A549 (cell line): Measurements from ENCODE around the gene HAUS3. TPM values are rescaled to one million over a fixed set of nuclear protein-coding genes. Genes with fewer than 3 reads are reported as not detected.

Source experiments
- ATAC-seq, 2 experiments: fragments of 200-7000 bp in 1 of 2; fragments of >200 bp in 1 of 2; cut with Nextera tagmentation in 1 of 2; cut with Tn5 transposase in 1 of 2; 3 replicates each; pipeline versions ENCODE4 v1.8.0 to v1.9.1; 2018 to 2020; ENCODE audit warnings: mild to moderate bottlenecking in 1 of 2, moderate library complexity in 1 of 2
- CTCF ChIA-PET: fragments of 300-600 bp; sonication (Branson Sonifier 250); formaldehyde crosslinking; extraction: SDS; loops from one replicate; lab custom pipeline; 2021; ENCODE audit warnings: antibody characterized with exemption, inconsistent platforms; lab: Yijun Ruan, JAX
- POLR2A ChIA-PET: fragments of 350-600 bp; formaldehyde crosslinking; extraction: SDS; loops from one replicate; lab custom pipeline; 2021; ENCODE audit warnings: antibody characterized with exemption, inconsistent platforms; lab: Yijun Ruan, JAX
- DNase-seq, 2 experiments: peaks; one replicate each; pipeline versions ENCODE4 v3.0.0 to v3.0.0-alpha.2; 2011 to 2016; ENCODE audit warnings: low read depth in 1 of 2, low spot score in 1 of 2
- FAIRE-seq: peaks from 2 replicates; lab custom pipeline; 2011; peaks lifted over from hg19 to GRCh38; lab: Jason Lieb, UNC
- H3K27ac ChIP-seq, 2 experiments: fragments of >200 bp; sonication (Bioruptor Twin); formaldehyde crosslinking; 3 replicates each; pipeline ENCODE4 v1.5.1; 2016 to 2017
- H3K4me1 ChIP-seq: fragments of >200 bp; sonication (Bioruptor Twin); formaldehyde crosslinking; 3 replicates; pipeline ENCODE4 v1.6.1; 2016
- H3K4me2 ChIP-seq: fragments of >200 bp; sonication (Bioruptor Twin); formaldehyde crosslinking; 3 replicates; pipeline ENCODE4 v1.6.1; 2016
- H3K4me3 ChIP-seq: fragments of >200 bp; sonication (Bioruptor Twin); formaldehyde crosslinking; 3 replicates; pipeline ENCODE4 v1.5.1; 2016
- H3K9me3 ChIP-seq: fragments of >200 bp; sonication (Bioruptor Twin); formaldehyde crosslinking; 3 replicates; pipeline ENCODE4 v1.6.1; 2016
- ATOH8 ChIP-seq: fragments of 250-450 bp; sonication (Bioruptor Pico); IDR thresholded peaks from 2 replicates; pipeline ENCODE4 v1.5.0; 2020; ENCODE audit warnings: low read depth, mild to moderate bottlenecking, moderate library complexity
- BHLHE40 ChIP-seq: IDR thresholded peaks from 2 replicates; pipeline ENCODE4 v1.6.1; 2012; ENCODE audit warnings: low read depth, low read length, inconsistent platforms
- CHD2 ChIP-seq: fragments of 150-350 bp; IDR thresholded peaks from 2 replicates; pipeline ENCODE4 v1.6.1; 2014; ENCODE audit warnings: low read length; ENCODE audit not compliant: partially characterized antibody
- EP300 ChIP-seq, 2 experiments: fragments of >200 bp; sonication (Bioruptor Twin); formaldehyde crosslinking; IDR thresholded peaks; 2 replicates in 1 of 2; 3 replicates in 1 of 2; pipeline ENCODE4 v1.6.1; 2016 to 2017
- ESRRA ChIP-seq: fragments of 150-350 bp; IDR thresholded peaks from 2 replicates; pipeline ENCODE4 v1.6.1; 2014; ENCODE audit warnings: mild to moderate bottlenecking, low read length, borderline replicate concordance
- FOSB ChIP-seq: fragments of 250-450 bp; sonication (Bioruptor Pico); IDR thresholded peaks from 2 replicates; pipeline ENCODE4 v1.5.0; 2020; ENCODE audit warnings: mild to moderate bottlenecking, moderate library complexity
- FOXS1 ChIP-seq: fragments of 250-450 bp; sonication (Bioruptor Pico); IDR thresholded peaks from 2 replicates; pipeline ENCODE4 v1.5.0; 2020; ENCODE audit warnings: mild to moderate bottlenecking, moderate library complexity
- GATA3 ChIP-seq: IDR thresholded peaks from 2 replicates; pipeline ENCODE4 v1.6.1; 2012; ENCODE audit warnings: borderline replicate concordance
- HEYL ChIP-seq: fragments of 250-450 bp; sonication (Bioruptor Pico); IDR thresholded peaks from 2 replicates; pipeline ENCODE4 v1.8.0; 2021; ENCODE audit warnings: mild to moderate bottlenecking, moderate library complexity
- HOXB5 ChIP-seq: fragments of 250-450 bp; sonication (Bioruptor Pico); IDR thresholded peaks from 2 replicates; pipeline ENCODE4 v1.5.0; 2020; ENCODE audit warnings: mild to moderate bottlenecking, moderate library complexity
- JUN ChIP-seq, 2 experiments: fragments of >200 bp; sonication (Bioruptor Twin); formaldehyde crosslinking; IDR thresholded peaks; 2 replicates in 1 of 2; 3 replicates in 1 of 2; pipeline ENCODE4 v1.6.1; 2016 to 2017
- JUNB ChIP-seq: fragments of >200 bp; sonication (Bioruptor Twin); formaldehyde crosslinking; IDR thresholded peaks from 2 replicates; pipeline ENCODE4 v1.6.1; 2016
- KDM5A ChIP-seq: fragments of 200-600 bp; sonication (generic); IDR thresholded peaks from 2 replicates; pipeline ENCODE4 v1.6.1; 2016; ENCODE audit warnings: antibody characterized with exemption, mild to moderate bottlenecking
- MAFK ChIP-seq: fragments of 450-650 bp; IDR thresholded peaks from 2 replicates; pipeline ENCODE4 v1.6.1; 2014; ENCODE audit not compliant: partially characterized antibody
- MAX ChIP-seq: IDR thresholded peaks from 2 replicates; pipeline ENCODE4 v1.6.1; 2012
- MAZ ChIP-seq: fragments of 150-350 bp; IDR thresholded peaks from 2 replicates; pipeline ENCODE4 v1.6.1; 2014; ENCODE audit warnings: antibody characterized with exemption, low read depth, low read length, borderline replicate concordance
- MYC ChIP-seq: IDR thresholded peaks from 2 replicates; pipeline ENCODE4 v1.6.1; 2012; ENCODE audit warnings: mild to moderate bottlenecking, inconsistent platforms, low read length, improper control_type of control experiment, borderline replicate concordance
- NR3C1 ChIP-seq: fragments of >200 bp; sonication (Bioruptor Twin); formaldehyde crosslinking; IDR thresholded peaks from 3 replicates; pipeline ENCODE4 v1.6.1; 2017
- PHF8 ChIP-seq: fragments of 200-600 bp; sonication (generic); IDR thresholded peaks from 2 replicates; pipeline ENCODE4 v1.6.1; 2016; ENCODE audit warnings: low read depth, mild to moderate bottlenecking, antibody characterized with exemption, moderate library complexity, borderline replicate concordance
- RARB ChIP-seq: fragments of 250-450 bp; sonication (Bioruptor Pico); IDR thresholded peaks from 2 replicates; pipeline ENCODE4 v1.8.0; 2021; ENCODE audit warnings: mild to moderate bottlenecking, moderate library complexity
- SREBF2 ChIP-seq: fragments of 450-650 bp; IDR thresholded peaks from 2 replicates; pipeline ENCODE4 v1.6.1; 2014; ENCODE audit warnings: mild to moderate bottlenecking, moderate library complexity
- TFCP2L1 ChIP-seq: fragments of 250-450 bp; sonication (Bioruptor Pico); IDR thresholded peaks from 2 replicates; pipeline ENCODE4 v1.5.0; 2021; ENCODE audit warnings: mild to moderate bottlenecking
- TP53 ChIP-seq: fragments of 250-450 bp; sonication (Bioruptor Pico); IDR thresholded peaks from 2 replicates; pipeline ENCODE4 v1.5.0; 2021; ENCODE audit warnings: mild to moderate bottlenecking, moderate library complexity
- USF2 ChIP-seq: fragments of 450-650 bp; IDR thresholded peaks from 2 replicates; pipeline ENCODE4 v1.6.1; 2014; ENCODE audit warnings: antibody characterized with exemption
- ZNF302 ChIP-seq: fragments of 250-450 bp; sonication (Bioruptor Pico); IDR thresholded peaks from 2 replicates; pipeline ENCODE4 v1.9.0; 2021; ENCODE audit warnings: inconsistent platforms, mild to moderate bottlenecking, moderate library complexity
- WGBS: methylation state at CpG from one replicate; pipeline ENCODE4 v1.1.6; 2017; ENCODE audit errors: missing lambda C conversion rate; 5-methylcytosine and 5-hydroxymethylcytosine counted together
- polyA plus RNA-seq, 4 experiments: library from polyadenylated mRNA; depleted of rRNA in 3 of 4; stranded (reverse); fragments of >200 nt; fragmentation: RNase III in 1 of 4; extraction: RNeasy Plus Mini Kit Qiagen cat#74134 plus additional on column Dnase treatment in 1 of 4; gene quantifications; 2 replicates in 3 of 4; 3 replicates in 1 of 4; pipeline ENCODE4 v1.2.3, GENCODE V29; 2011 to 2017
- TF ChIP-seq, protein P1 (sequence below): fragments of >200 bp; sonication (Bioruptor Twin); formaldehyde crosslinking; IDR thresholded peaks from 3 replicates; pipeline ENCODE4 v1.6.1; 2016
- TF ChIP-seq, protein P2 (sequence below): IDR thresholded peaks from 2 replicates; pipeline ENCODE4 v1.6.1; 2012
- TF ChIP-seq, protein P3 (sequence below): fragments of >200 bp; sonication (Bioruptor Twin); formaldehyde crosslinking; IDR thresholded peaks from 2 replicates; pipeline ENCODE4 v1.6.1; 2016

Gene HAUS3
- polyA plus RNA-seq, 2 of the 4 experiments (the other 2 are of a cell fraction): 7.7 to 10.6 TPM

GRCh38 chr4:2256781-2257191 is 14.9 kb upstream of the HAUS3 start (continued):
- TF ChIP-seq FOXS1 (CRISPR knock-in tag) (no peak), ZNF302 (CRISPR knock-in tag) (no peak), MAZ (no peak), JUNB (no peak), BHLHE40 (no peak)
- TF ChIP-seq, all 56 proteins: peak for 0

DNA sequence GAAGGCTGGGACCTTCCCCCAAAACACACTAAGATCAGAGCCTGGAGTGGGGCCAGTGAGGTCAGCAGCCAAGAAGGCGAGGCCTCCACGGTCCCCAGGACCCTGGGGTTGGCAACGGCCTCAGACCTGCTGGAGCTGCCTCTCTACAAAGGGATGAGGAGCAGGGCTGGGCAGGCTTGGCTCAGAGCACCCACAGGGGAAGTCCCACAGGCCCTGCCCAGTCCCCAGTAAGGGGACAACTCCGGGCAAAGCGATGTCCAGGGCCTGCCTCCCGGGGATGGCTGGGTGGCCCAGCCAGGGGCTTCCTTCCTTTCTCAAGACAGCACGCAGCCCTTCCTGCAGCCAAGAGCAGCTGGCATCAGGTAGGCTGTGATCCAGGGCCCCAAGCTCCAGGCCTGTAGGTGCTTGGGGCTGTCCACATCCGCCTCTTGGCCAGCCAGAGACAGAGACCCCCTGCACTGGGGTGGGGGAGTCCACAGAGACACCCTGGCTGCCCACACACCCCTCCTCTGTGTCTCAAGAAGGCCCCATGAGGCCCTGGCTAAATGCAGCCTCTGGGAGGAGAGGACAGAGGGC is 14.3 kb upstream of the HAUS3 start:
- no peak for FAIRE-seq
- H3K9me3 ChIP-seq: no peaks in the 10 kb centered on the region
- H3K27ac ChIP-seq: no peak overlapping the region; a peak in 1 of 6 replicates
- TF ChIP-seq KDM5A: no peak
- TF ChIP-seq ATOH8 (CRISPR knock-in tag): no peak
- TF ChIP-seq, protein P1, sequence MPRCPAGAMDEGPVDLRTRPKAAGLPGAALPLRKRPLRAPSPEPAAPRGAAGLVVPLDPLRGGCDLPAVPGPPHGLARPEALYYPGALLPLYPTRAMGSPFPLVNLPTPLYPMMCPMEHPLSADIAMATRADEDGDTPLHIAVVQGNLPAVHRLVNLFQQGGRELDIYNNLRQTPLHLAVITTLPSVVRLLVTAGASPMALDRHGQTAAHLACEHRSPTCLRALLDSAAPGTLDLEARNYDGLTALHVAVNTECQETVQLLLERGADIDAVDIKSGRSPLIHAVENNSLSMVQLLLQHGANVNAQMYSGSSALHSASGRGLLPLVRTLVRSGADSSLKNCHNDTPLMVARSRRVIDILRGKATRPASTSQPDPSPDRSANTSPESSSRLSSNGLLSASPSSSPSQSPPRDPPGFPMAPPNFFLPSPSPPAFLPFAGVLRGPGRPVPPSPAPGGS: no peak
- no peak for TF ChIP-seq PHF8
- no peak for TF ChIP-seq USF2
- no peak for TF ChIP-seq SREBF2
- TF ChIP-seq GATA3: no peak
- TF ChIP-seq JUNB: no peak
- TF ChIP-seq MAX: no peak
- TF ChIP-seq TFCP2L1 (CRISPR knock-in tag): no peak
- TF ChIP-seq HEYL: no peak
- TF ChIP-seq MAFK: no peak
- no peak for TF ChIP-seq NR3C1
- no peak for TF ChIP-seq CHD2
- no peak for TF ChIP-seq MAZ
- TF ChIP-seq FOSB (CRISPR knock-in tag): no peak
- TF ChIP-seq RARB (CRISPR knock-in tag): no peak
- no peak for TF ChIP-seq HOXB5
- TF ChIP-seq MYC: no peak
- no peak for TF ChIP-seq EP300 (IDR thresholded peaks at IDR 0.05)
- TF ChIP-seq, all 56 proteins: peak for 0
- POLR2A ChIA-PET: no interaction called here
- no peak for ATAC-seq
- CTCF ChIA-PET: interaction anchor here (1.1 kb wide), 3 partner anchors 34 to 131 kb away, joined by 3 read pairs; no protein-coding TSS in a partner anchor
- Histone ChIP-seq H3K4me1 (peaks cover 6% of the 10 kb centered on the region; the same call in 1 of the 3 replicates), H3K4me2 (no peak overlapping the region), H3K4me3 (no peak overlapping the region)
- no peak for DNase-seq
- 90% methylated on average over 2 of the region's 8 CpGs for WGBS

- Histone ChIP-seq H3K4me2 (no peak overlapping the region), H3K4me3 (no peak overlapping the region), H3K4me1 (peaks cover 6% of the 10 kb centered on the region; the same call in 1 of the 3 replicates), H3K27ac (no peak overlapping the region), H3K9me3 (no peaks in the 10 kb centered on the region)
- FAIRE-seq (no peak), DNase-seq (no peak), ATAC-seq (no peak)
- CTCF ChIA-PET: interaction anchor here (1.1 kb wide), 2 partner anchors 34 to 36 kb away, joined by 3 read pairs; no protein-coding TSS in a partner anchor
- POLR2A ChIA-PET: no interaction called here
- 100% methylated on average over 5 of the region's 18 CpGs for WGBS
- TF ChIP-seq, protein P2, sequence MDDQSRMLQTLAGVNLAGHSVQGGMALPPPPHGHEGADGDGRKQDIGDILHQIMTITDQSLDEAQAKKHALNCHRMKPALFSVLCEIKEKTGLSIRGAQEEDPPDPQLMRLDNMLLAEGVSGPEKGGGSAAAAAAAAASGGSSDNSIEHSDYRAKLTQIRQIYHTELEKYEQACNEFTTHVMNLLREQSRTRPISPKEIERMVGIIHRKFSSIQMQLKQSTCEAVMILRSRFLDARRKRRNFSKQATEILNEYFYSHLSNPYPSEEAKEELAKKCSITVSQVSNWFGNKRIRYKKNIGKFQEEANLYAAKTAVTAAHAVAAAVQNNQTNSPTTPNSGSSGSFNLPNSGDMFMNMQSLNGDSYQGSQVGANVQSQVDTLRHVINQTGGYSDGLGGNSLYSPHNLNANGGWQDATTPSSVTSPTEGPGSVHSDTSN: no peak
- TF ChIP-seq ESRRA (no peak), TP53 (CRISPR knock-in tag) (no peak), JUN (IDR thresholded peaks at IDR 0.05) (no peak), RARB (CRISPR knock-in tag) (no peak)
- TF ChIP-seq, protein P3, sequence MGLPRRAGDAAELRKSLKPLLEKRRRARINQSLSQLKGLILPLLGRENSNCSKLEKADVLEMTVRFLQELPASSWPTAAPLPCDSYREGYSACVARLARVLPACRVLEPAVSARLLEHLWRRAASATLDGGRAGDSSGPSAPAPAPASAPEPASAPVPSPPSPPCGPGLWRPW: no peak
Measured at GRCh38 chr4:2255501-2256155, 13.7 kb upstream of the HAUS3 start.
